Spinal cord (tissue), 10 donors: ENCODE measurements around the gene NOC3L. TPM values are rescaled to one million over a fixed set of nuclear protein-coding genes. Genes with fewer than 3 reads are reported as not detected.

Source experiments
- DNase-seq, 6 donors: peaks; one replicate each; pipeline versions ENCODE4 v3.0.0 to v3.0.0-alpha.2; 2013 to 2015; ENCODE audit warnings: low spot score in 6 of 6, low read depth in 4 of 6
- H3K27ac ChIP-seq: one replicate; pipeline ENCODE4 v1.5.1; 2013; ENCODE audit warnings: low read depth, low read length, control low read depth
- H3K27me3 ChIP-seq: one replicate; pipeline ENCODE4 v1.6.1; 2013; ENCODE audit warnings: low read length; ENCODE audit not compliant: control insufficient read depth, insufficient read depth
- H3K36me3 ChIP-seq: one replicate; pipeline ENCODE4 v1.6.1; 2013; ENCODE audit warnings: low read length; ENCODE audit not compliant: control insufficient read depth, insufficient read depth
- H3K4me1 ChIP-seq: one replicate; pipeline ENCODE4 v1.6.1; 2013; ENCODE audit warnings: low read length; ENCODE audit not compliant: control insufficient read depth, insufficient read depth
- H3K4me3 ChIP-seq: one replicate; pipeline ENCODE4 v1.5.1; 2013; ENCODE audit warnings: low read depth, low read length, control low read depth
- H3K9me3 ChIP-seq: one replicate; pipeline ENCODE4 v1.6.1; 2013; ENCODE audit warnings: low read length; ENCODE audit not compliant: control insufficient read depth, insufficient read depth
- WGBS: methylation state at CpG from one replicate; pipeline ENCODE4 v1.1.5; 2013; ENCODE audit warnings: missing lambda C conversion rate; ENCODE audit not compliant: insufficient coverage; 5-methylcytosine and 5-hydroxymethylcytosine counted together
- long read RNA-seq, 4 donors: transcript quantifications; one replicate each; lab custom pipeline, GENCODE V29; 2026
- polyA plus RNA-seq, 2 donors: library from polyadenylated mRNA; unstranded; fragments of 120-200 nt; gene quantifications; one replicate each; pipeline ENCODE4 v1.2.1, GENCODE V29; 2013; ENCODE audit not compliant: insufficient read length in 2 of 2
- total RNA-seq, 2 donors: library from RNA; depleted of rRNA in 1 of 2; stranded (reverse); fragments of 120-200 nt in 1 of 2; fragments of >200 nt in 1 of 2; gene quantifications; one replicate each; pipeline versions ENCODE4 v1.2.3 to v1.2.4, GENCODE V29; 2013 to 2014
- donor health status: healthy.

The NOC3L gene, protein sequence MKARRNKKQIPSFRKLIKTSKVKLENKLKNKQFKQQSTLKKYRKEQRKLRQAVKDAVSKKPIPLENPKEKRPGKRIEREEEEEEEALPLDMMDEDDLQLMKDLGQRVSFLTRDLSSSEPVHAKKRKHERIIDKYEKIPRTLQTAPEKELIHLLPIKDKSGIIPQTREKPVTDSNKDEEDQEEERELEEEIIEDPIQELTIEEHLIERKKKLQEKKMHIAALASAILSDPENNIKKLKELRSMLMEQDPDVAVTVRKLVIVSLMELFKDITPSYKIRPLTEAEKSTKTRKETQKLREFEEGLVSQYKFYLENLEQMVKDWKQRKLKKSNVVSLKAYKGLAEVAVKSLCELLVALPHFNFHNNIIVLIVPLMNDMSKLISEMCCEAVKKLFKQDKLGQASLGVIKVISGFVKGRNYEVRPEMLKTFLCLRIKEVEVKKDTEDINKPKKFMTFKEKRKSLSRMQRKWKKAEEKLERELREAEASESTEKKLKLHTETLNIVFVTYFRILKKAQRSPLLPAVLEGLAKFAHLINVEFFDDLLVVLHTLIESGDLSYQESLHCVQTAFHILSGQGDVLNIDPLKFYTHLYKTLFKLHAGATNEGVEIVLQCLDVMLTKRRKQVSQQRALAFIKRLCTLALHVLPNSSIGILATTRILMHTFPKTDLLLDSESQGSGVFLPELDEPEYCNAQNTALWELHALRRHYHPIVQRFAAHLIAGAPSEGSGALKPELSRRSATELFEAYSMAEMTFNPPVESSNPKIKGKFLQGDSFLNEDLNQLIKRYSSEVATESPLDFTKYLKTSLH
- 10 to 100 TPM; 22.9 to 29.4 TPM for total RNA-seq
- 10 to 100 TPM; 11.9 to 12.2 TPM for polyA plus RNA-seq
- long read RNA-seq, donor 1, result 0 reads
- long read RNA-seq, donor 2, partial matches to known transcripts, result 0 of 2 reads
- long read RNA-seq, donor 2, other reads (novel, unspliced or antisense), result 0 of 2 reads
- long read RNA-seq, donor 3, result 0 reads
- long read RNA-seq, donor 4, partial matches to known transcripts, result 0 of 1 reads
- long read RNA-seq, donor 4, other reads (novel, unspliced or antisense), result 0 of 1 reads

GRCh38 chr10:94362360-94363250 is at the start of gene NOC3L:
Gene NOC3L (minus strand): TSS chr10:94362939. CDS start chr10:94362838, 101 bp downstream.
- H3K36me3 ChIP-seq, result peaks cover 5% of the 10 kb centered on the region
- no peaks in the 10 kb centered on the region for H3K27me3 ChIP-seq
- H3K4me3 ChIP-seq, result peak within 1 kb of the TSS; percentile 86
- DNase-seq, result peak; percentile 81 to 98 (median 90)
- H3K4me1 ChIP-seq, result peaks cover 4% of the 10 kb centered on the region
- H3K9me3 ChIP-seq, result no peaks in the 10 kb centered on the region
- under 1% methylated on average over 53 of the region's 55 CpGs for WGBS
- H3K27ac ChIP-seq, result peak within 1 kb of the TSS; percentile 62

DNA sequence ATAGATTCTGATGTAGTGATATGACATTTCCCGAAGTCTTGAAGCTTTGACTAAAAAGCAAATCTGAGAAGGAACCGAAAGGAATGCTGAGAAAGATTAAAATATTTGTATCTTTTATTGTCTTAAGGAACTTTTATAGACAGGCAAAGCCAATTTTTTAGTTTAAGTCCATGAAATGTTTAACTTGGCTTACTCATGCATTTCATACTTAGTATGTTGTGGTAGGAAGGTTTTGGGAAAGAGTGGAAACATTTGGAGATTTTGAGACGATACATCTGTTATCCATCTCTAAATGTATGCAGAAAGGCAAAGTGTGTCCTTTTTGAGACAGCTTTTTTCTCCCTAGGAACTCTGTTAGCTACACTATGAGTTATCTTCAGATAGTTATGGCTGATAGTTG is 49.7 kb upstream of the NOC3L start:
- no CpG with 5 or more reads among the region's 3 CpGs for WGBS
- H3K4me1 ChIP-seq, result peaks cover 3% of the 10 kb centered on the region
- H3K4me3 ChIP-seq, result no peak overlapping the region
- no peaks in the 10 kb centered on the region for H3K27me3 ChIP-seq
- H3K27ac ChIP-seq, result no peak overlapping the region
- H3K9me3 ChIP-seq, result no peaks in the 10 kb centered on the region
- peak in 1 of 6 donors; percentile 55 for DNase-seq
- H3K36me3 ChIP-seq, result no peaks in the 10 kb centered on the region

GRCh38 chr10:94411304-94411703 is 48.6 kb upstream of the NOC3L start:
- 91% methylated on average over 3 of the region's 3 CpGs for WGBS
- Histone ChIP-seq H3K27me3 (no peaks in the 10 kb centered on the region), H3K4me3 (no peak overlapping the region), H3K27ac (no peak overlapping the region), H3K9me3 (no peaks in the 10 kb centered on the region), H3K36me3 (no peaks in the 10 kb centered on the region), H3K4me1 (peaks cover 3% of the 10 kb centered on the region)
- no peak for DNase-seq

DNA sequence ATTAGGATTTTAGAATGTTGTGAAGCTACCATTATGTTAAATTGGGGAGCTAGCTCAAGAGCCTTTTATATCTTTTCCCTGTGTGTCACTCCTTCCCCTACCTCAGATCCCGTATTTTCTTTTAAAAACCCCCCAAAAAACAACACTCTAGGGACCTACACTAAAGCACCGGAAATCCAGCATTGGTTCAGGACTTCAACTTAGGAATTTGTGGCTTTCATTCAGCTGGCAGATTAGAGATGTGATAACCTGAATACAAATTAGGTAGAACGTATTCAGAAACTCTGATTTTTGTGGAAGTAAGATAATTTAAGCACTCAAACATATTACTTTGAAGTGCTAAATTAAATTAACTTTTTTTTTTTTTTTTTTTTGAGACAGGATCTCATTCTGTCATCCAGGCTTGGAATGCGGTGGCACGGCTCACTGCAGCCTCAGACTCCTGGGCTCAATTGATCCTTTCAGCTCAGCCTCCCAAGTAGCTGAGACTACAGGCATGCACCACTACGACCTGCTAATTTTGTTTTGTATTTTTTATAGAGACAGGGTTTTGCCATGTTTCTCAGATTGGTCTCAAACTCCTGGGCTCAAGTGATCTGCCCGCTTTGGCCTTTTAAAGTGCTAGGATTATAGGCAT is 46.4 kb upstream of the NOC3L start:
- no CpG with 5 or more reads among the region's 7 CpGs for WGBS
- Histone ChIP-seq H3K36me3 (no peaks in the 10 kb centered on the region), H3K4me3 (no peak overlapping the region), H3K9me3 (no peaks in the 10 kb centered on the region), H3K27me3 (no peaks in the 10 kb centered on the region), H3K4me1 (peaks cover 10% of the 10 kb centered on the region), H3K27ac (no peak overlapping the region)
- peak in 3 of 6 donors; percentile 12 to 53 (median 50) for DNase-seq

DNA sequence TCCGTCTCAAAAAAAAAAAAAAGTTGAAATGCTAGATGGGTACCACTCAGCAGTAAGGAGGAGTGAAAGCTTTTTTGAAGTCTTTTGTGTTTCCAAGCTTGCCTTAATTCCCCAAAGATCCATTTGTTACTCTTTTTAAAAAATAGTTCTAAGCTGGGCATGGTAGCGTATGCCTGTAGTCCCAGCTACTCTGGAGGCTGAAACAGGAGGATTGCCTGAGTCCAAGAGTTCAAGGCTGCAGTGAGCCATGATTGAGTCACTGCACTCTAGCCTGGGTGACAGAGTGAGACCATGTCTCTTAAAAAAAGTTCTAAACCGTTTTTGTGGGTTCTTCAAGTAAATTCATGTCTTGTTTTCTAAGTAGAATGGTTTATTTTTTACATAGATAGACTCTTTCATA is 44.9 kb upstream of the NOC3L start:
- 75% methylated on average over 1 of the region's 3 CpGs for WGBS

DNA sequence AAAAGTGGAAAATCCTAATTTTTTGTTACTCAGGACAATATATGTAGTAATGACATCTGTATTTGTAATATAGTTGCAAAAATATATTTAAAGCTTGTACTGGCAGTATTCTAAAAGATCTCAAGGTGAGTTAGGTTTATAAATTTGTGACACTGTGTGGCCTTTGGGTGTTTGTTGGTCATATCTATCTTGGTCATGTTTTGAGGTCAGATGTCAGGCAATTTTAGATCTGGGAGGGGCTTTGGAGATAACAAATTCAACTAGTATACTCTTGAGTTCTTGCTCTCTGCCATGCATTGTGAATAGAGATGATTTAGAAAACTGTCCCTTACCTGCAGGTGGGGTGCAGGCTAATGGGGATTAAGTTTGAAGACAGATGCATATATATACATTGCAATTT is 42.7 kb upstream of the NOC3L start:
- Histone ChIP-seq H3K4me1 (peaks cover 11% of the 10 kb centered on the region), H3K36me3 (no peaks in the 10 kb centered on the region), H3K4me3 (no peak overlapping the region), H3K9me3 (no peaks in the 10 kb centered on the region), H3K27ac (no peak overlapping the region), H3K27me3 (no peaks in the 10 kb centered on the region)
- DNase-seq, result no peak

More for the DNA sequence above, 44.9 kb upstream of the NOC3L start:
- Histone ChIP-seq H3K36me3 (no peaks in the 10 kb centered on the region), H3K9me3 (no peaks in the 10 kb centered on the region), H3K4me1 (peaks cover 11% of the 10 kb centered on the region), H3K27me3 (no peaks in the 10 kb centered on the region), H3K4me3 (no peak overlapping the region), H3K27ac (no peak overlapping the region)
- no peak for DNase-seq

DNA sequence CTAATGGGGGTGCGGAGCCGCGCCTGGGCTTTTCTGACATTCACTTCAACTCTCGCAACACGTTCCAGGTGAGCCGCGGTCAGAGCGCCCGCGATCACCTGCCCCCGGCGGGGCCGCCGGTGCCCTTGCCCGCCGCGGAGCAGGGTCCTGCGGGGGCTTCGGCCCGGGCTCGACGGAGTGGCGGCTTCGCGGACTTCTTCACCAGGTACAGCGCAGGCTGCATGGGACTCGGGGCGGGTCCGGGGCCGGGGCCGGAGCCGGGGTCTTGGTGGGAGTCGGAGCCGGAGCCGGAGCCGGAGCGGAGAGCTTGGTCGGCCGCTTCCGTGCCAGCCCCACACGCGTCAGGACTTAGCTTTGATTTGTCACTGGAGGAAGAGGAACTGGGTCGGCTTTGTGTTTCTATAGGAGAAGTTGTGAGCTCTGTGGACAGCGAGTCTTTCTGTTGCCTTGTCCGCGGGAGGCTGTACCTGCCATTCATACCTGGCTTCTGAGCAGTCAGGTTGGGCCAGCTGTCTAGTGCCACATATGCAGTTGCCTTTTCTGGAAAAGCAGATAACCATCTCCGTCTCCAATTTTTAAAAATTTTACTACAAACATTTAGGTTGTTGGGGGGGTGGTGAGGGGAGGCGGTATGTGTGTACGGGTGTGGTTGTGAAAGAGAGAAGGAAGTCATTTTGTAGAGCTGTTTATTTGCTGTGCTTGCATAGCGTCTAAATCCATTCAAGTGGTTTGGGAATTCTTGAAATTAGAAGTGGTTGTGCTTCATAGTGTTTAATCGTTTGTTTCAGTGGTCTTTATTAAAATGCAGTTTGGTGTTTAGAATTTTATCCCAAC is 40.9 kb upstream of the NOC3L start:
- H3K4me3 ChIP-seq, result peak overlapping the region; percentile 88
- H3K27ac ChIP-seq, result peak overlapping the region; percentile 95
- no peaks in the 10 kb centered on the region for H3K27me3 ChIP-seq
- WGBS, result under 1% methylated on average over 49 of the region's 51 CpGs
- H3K9me3 ChIP-seq, result no peaks in the 10 kb centered on the region
- H3K4me1 ChIP-seq, result peaks cover 8% of the 10 kb centered on the region
- no peaks in the 10 kb centered on the region for H3K36me3 ChIP-seq
- peak in 5 of 6 donors; percentile 26 to 78 (median 41) for DNase-seq

DNA sequence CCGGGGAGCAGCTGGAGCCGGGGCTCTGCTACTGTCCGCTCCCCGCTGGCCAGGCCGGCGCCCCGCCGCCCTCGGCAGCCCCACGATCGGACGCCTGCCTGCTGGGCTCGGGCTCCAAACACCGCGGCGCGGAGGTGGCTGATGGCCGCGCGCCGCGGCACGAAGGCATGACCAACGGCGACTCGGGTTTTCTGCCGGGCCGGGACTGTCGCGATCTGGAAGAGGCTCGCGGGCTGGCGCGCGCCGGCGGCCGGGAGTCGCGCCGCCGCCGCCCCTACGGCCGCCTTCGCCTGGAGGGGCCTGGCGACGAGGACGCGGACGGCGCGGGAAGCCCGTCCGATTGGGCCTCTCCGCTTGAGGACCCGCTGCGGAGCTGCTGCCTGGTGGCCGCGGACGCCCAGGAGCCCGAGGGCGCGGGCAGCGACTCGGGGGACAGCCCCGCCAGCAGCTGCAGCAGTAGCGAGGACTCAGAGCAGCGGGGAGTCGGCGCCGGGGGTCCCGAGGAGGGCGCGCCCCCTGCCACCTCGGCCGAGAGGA is 40.2 kb upstream of the NOC3L start:
- no peaks in the 10 kb centered on the region for H3K27me3 ChIP-seq
- under 1% methylated on average over 77 of the region's 77 CpGs for WGBS
- H3K4me1 ChIP-seq, result peaks cover 8% of the 10 kb centered on the region
- peak overlapping the region; percentile 95 for H3K27ac ChIP-seq
- no peaks in the 10 kb centered on the region for H3K9me3 ChIP-seq
- peak overlapping the region; percentile 88 for H3K4me3 ChIP-seq
- H3K36me3 ChIP-seq, result no peaks in the 10 kb centered on the region
- peak in 2 of 6 donors; percentile 20 to 22 for DNase-seq
